Measurements from ENCODE around the gene ADAMTSL5. TPM values are rescaled to one million over a fixed set of nuclear protein-coding genes. Genes with fewer than 3 reads are reported as not detected.
A peak's percentile ranks its signal among the peaks of the same experiment; 100 is the strongest.

The ADAMTSL5 gene
- total and polyA plus RNA-seq, 10 donors = 0.13 to 2.0 (median 0.50) TPM

DNA sequence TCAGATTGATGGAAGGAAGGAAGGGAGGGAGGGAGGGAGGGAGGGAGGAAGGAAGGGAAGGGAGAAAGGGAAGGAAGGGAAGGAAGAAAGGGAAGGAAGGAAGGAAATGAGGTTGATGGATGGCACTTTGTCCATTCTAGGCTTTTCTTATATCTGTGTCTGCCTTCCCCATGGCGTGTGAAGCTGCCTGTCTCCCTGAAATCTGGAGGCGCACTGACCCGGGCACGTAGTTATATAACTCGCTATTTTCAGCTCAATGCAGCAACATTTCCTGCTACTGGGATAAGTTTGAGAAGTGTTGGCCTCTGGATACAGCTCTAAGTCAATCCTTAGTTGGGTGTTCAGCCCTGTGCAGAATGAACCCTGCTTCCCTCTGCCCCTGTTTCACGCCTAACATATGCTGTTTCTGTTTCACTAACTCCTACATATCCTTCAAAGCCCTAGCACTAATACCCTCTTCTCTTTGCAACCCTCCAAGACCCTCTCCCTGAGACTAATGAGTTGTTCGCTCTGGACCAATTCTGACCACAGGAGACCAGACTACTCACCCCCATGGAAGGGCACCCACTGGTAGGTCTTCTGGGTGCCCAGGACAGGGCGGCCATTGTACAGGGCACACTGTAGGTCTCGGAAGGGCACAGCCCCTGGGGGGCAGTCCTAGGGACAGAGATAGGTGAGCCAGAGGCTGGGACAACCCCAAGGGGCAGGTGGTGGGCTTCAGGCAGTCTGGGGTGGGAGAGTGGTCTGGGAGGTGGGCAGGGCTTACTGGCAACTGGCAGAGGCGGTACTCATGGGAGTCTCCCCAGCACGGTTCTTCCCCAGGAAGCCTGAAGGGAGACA lies 3.0 kb downstream of the ADAMTSL5 start:
- WGBS, 5 donors = 38 to 53% (median 46%) methylated on average over 11 of the region's 11 CpGs

DNA sequence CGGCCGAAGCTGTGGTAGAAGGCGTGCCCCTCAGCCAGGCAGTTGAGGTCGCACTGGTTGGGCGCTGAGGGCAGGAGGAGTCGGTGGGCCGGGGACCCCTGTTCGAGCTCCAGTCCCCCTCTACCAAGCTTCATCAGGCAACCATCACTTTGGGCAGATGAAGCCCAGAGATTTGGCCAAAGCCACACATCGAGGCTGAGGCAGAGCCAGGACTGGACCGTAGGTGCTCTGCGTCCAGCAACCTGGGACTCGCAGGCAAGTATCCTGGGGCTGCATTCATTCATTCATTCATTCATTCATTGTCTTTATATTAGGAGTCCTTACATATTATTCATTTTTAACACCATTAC lies 4.3 kb downstream of the ADAMTSL5 start:
- peak overlapping the region in 6 of 8 donors; percentile 21 to 69 (median 38) for H3K4me3 ChIP-seq
- H3K36me3 ChIP-seq = no peaks in the 10 kb centered on the region
- peaks cover 7 to 39% (median 23%) of the 10 kb centered on the region in 6 donors for H3K4me1 ChIP-seq
- H3K27me3 ChIP-seq (replicated peaks in 1 of 7) = peaks cover 0 to 96% (median 38%) of the 10 kb centered on the region in 7 donors
- TF ChIP-seq, protein P1, sequence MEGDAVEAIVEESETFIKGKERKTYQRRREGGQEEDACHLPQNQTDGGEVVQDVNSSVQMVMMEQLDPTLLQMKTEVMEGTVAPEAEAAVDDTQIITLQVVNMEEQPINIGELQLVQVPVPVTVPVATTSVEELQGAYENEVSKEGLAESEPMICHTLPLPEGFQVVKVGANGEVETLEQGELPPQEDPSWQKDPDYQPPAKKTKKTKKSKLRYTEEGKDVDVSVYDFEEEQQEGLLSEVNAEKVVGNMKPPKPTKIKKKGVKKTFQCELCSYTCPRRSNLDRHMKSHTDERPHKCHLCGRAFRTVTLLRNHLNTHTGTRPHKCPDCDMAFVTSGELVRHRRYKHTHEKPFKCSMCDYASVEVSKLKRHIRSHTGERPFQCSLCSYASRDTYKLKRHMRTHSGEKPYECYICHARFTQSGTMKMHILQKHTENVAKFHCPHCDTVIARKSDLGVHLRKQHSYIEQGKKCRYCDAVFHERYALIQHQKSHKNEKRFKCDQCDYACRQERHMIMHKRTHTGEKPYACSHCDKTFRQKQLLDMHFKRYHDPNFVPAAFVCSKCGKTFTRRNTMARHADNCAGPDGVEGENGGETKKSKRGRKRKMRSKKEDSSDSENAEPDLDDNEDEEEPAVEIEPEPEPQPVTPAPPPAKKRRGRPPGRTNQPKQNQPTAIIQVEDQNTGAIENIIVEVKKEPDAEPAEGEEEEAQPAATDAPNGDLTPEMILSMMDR (IDR thresholded peaks at IDR 0.05 in 8 of 11, conservative IDR thresholded peaks at IDR 0.05 in 3 of 11) = no peak
- TF ChIP-seq POLR2A (IDR thresholded peaks at IDR 0.05) = no peak
- no peak for TF ChIP-seq POLR2AphosphoS5 (IDR thresholded peaks at IDR 0.05)
- 22 to 52% (median 41%) methylated on average over 11 to 12 of the region's 12 CpGs for WGBS, 5 donors
- intact Hi-C loops (cut with DNase I; ENCODE audit: low total_unique reads) = no loop called here
- DNase-seq = no peak
- H3K9me3 ChIP-seq = peaks cover 0 to 9% (median 0%) of the 10 kb centered on the region in 8 donors
- H3K27ac ChIP-seq = peak overlapping the region in 4 of 8 donors; percentile 63 to 85 (median 74)

More for the DNA sequence above, 3.0 kb downstream of the ADAMTSL5 start:
- Histone ChIP-seq H3K4me1 (peaks cover 9 to 40% (median 26%) of the 10 kb centered on the region in 6 donors), H3K9me3 (peaks cover 0 to 9% (median 0%) of the 10 kb centered on the region in 8 donors), H3K27me3 (replicated peaks in 1 of 7) (peaks cover 0 to 96% (median 40%) of the 10 kb centered on the region in 7 donors), H3K36me3 (no peaks in the 10 kb centered on the region), H3K27ac (no peak overlapping the region), H3K4me3 (no peak overlapping the region)
- no peak for DNase-seq
- TF ChIP-seq POLR2A (IDR thresholded peaks at IDR 0.05) = no peak
- TF ChIP-seq, protein P1 (IDR thresholded peaks at IDR 0.05 in 8 of 11, conservative IDR thresholded peaks at IDR 0.05 in 3 of 11) = no peak
- intact Hi-C loops (cut with DNase I; ENCODE audit: low total_unique reads) = no loop called here

DNA sequence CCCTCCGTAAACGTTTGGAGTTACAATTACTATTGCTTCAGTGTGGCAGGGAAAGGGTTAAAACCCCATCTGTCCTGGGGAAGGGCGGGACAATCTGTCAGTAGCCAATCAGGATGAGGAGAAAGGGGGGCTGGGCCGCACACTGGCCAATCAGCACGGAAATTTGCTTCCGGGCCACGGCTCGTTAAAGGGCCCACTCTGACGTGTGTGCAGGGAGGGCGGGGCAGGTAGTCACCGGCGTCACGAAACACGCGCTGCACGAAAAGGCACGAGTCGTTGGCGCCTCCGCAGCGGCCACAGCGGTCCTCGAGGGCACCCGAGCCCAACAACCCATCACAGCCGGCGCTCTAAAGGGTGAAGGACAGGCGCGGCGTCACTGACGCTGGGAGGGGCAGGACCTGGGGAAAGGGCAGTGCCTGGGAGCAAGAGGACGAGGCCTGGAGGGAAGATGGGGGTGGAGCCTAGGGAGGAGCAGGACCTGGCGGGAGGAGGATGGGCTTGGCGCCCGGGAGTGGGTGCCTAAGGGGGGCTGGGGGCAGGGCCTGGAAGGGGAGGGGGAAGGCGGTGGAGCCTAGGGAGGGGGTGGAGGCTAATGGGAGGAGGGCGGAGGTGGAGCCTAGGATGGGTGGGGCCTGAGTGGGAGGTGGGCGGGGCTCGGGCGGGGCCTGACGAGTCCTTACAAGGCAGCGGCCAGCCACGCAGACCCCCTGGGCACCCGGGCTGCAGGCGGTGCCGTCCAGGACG lies 4.9 kb downstream of the ADAMTSL5 start:
- peak; percentile 92 for DNase-seq
- H3K27ac ChIP-seq = peak overlapping the region in 7 of 8 donors; percentile 59 to 85 (median 72)
- H3K27me3 ChIP-seq (replicated peaks in 1 of 7) = peaks cover 0 to 96% (median 38%) of the 10 kb centered on the region in 7 donors
- intact Hi-C loops (cut with DNase I; ENCODE audit: low total_unique reads) = no loop called here
- TF ChIP-seq POLR2A (IDR thresholded peaks at IDR 0.05) (no peak), POLR2AphosphoS5 (IDR thresholded peaks at IDR 0.05) (peak; percentile 40 to 70 (median 67))
- TF ChIP-seq, protein P1 (IDR thresholded peaks at IDR 0.05 in 8 of 11, conservative IDR thresholded peaks at IDR 0.05 in 3 of 11) = no peak
- H3K4me3 ChIP-seq = peak overlapping the region in 7 of 8 donors; percentile 21 to 69 (median 37)
- peaks cover 8 to 39% (median 25%) of the 10 kb centered on the region in 6 donors for H3K4me1 ChIP-seq
- 2 to 3% (median 3%) methylated on average over 38 to 46 of the region's 46 CpGs for WGBS, 5 donors
- H3K36me3 ChIP-seq = no peaks in the 10 kb centered on the region
- peaks cover 0 to 9% (median 0%) of the 10 kb centered on the region in 8 donors for H3K9me3 ChIP-seq

Data from spleen (tissue), 11 donors.